GM18951 (cell line): ENCODE data around the gene BABAM2.
"Not testable (repeated sequence)": the region's sequence is repeated elsewhere in the genome, so short reads cannot be mapped to it uniquely, and the experiment has no call there.

Source experiments
- POLR2A ChIP-seq: IDR thresholded peaks from 4 replicates; pipeline ENCODE4 v1.6.1; 2011; ENCODE audit warnings: mild to moderate bottlenecking; ENCODE audit not compliant: insufficient read length, insufficient read depth; ENCODE audit errors: extremely low read depth
- in situ Hi-C: fragments of 300-500 bp; cut with MboI; formaldehyde crosslinking; loops from one replicate; pipeline ENCODE4 v1.12.0; 2022; ENCODE audit warnings: low sequenced_read_pairs, mixed read lengths, inconsistent platforms; ENCODE audit not compliant: unreplicated experiment

Gene BABAM2

GRCh38 chr2:27954771-27955383, 64.3 kb downstream of the BABAM2 start:
- no peak for TF ChIP-seq POLR2A
- in situ Hi-C loops = no loop called here

GRCh38 chr2:27955384-27956161, 65.0 kb downstream of the BABAM2 start:
- TF ChIP-seq POLR2A = no peak
- in situ Hi-C loops = no loop called here

DNA sequence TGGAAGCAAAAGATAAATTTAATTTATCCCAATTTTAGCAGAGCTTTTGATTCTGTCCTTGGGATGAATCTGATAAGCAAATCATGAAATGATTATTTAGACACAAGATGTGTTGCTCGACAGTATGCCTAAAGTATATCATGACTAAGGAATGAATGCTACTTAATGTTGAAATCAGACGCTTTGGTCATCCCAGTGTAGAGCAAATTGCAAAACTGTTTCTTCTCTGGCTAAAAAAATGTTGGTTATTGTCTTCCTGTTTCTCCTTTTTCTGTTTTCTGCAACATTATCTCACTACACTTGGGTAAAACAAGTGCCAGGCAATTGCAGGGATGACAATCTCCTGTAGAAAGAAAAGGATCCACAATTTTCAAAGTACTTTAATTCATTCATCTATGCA, 66.4 kb downstream of the BABAM2 start:
- TF ChIP-seq POLR2A = no peak
- in situ Hi-C loops = no loop called here

GRCh38 chr2:27958711-27959378, 68.3 kb downstream of the BABAM2 start:
- TF ChIP-seq POLR2A = no peak
- in situ Hi-C loops = no loop called here

- in situ Hi-C loops = no loop called here
- TF ChIP-seq POLR2A = no peak
Observed at GRCh38 chr2:27959496-27959895, 69.0 kb downstream of the BABAM2 start.

DNA sequence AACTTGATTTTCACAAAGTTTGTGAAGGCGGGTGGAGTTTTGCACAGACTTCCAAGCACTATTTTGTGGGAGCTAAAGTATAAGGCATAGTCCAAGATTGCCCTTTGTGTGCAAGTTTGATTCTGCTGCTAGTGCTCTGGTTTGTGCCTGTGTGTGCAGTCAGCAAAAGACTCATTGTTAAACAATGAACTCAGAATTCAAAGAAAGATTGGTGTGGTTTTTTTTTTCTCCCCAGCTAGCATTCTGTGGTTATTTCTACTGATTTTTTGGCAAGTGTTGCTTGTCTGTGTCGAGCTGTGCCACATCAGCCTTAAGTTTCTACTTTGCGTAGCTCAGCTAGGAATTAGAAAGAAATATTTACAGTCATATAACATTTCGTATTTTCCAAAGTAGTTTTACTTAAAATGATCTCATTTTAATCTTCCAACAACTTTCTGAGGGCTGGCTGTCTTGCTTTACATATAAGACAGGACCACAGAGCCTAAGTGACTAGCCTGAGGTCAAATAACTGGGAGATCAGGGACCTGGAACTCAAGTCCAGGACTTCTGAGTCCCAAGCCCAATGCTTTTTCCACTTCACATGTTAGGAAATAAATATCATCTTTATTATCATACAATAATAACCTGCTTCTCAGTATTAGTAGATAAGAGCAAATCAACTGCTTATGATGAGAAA, 69.8 kb downstream of the BABAM2 start:
- in situ Hi-C loops = no loop called here
- no peak for TF ChIP-seq POLR2A

DNA sequence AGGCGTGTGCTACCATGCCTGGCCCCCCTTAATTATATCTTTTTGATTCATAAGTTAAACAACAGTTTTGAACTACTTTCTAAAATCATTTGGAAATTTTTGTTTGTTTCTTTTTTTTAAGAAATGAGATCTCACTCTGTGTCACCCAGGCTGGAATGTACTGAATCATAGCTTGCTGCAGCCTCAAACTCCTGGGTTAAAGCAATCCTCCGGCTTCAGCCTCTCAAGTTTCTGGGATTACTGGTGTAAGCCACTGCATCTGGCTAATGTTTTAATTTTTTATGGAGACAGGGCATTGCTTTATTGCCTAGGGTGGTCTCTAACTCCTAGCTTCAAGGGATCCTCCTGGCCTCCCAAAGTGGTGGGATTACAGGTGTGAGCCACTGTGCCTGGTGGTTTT, 71.5 kb downstream of the BABAM2 start:
- in situ Hi-C loops = no loop called here

GRCh38 chr2:27963472-27963871, 72.9 kb downstream of the BABAM2 start:
- no peak for TF ChIP-seq POLR2A
- in situ Hi-C loops = no loop called here

More for the DNA sequence above, 71.5 kb downstream of the BABAM2 start:
- no peak for TF ChIP-seq POLR2A

DNA sequence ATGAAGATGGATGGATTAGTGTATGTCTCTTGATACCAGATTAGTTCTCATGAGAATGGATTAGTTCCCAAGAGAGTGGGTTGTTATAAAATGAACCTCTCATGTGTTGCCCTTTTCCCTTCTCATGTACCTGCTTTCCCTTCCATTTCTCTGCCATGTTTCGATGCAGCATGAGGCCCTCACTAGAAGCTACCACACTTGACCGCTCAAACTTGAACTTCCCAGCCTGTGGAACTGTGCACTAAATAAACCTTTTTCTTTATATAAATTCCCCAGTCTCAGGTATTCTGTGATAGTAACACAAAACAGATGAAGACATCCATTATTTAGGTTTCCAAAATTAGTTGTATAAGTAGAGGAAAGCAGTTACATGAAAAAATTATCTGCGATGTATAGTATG, 73.5 kb downstream of the BABAM2 start:
- in situ Hi-C loops = no loop called here
- TF ChIP-seq POLR2A = no peak

- no peak for TF ChIP-seq POLR2A
- in situ Hi-C loops = no loop called here
Observed at GRCh38 chr2:27965841-27966240, 75.3 kb downstream of the BABAM2 start.

- in situ Hi-C loops = no loop called here
- TF ChIP-seq POLR2A = no peak
Observed at GRCh38 chr2:27966466-27966865, 75.9 kb downstream of the BABAM2 start.

- in situ Hi-C loops = no loop called here
- no peak for TF ChIP-seq POLR2A
Observed at GRCh38 chr2:27967076-27967475, 76.5 kb downstream of the BABAM2 start.

- in situ Hi-C loops = not testable (repeated sequence)
Observed at GRCh38 chr2:27968045-27968444, 77.5 kb downstream of the BABAM2 start.

DNA sequence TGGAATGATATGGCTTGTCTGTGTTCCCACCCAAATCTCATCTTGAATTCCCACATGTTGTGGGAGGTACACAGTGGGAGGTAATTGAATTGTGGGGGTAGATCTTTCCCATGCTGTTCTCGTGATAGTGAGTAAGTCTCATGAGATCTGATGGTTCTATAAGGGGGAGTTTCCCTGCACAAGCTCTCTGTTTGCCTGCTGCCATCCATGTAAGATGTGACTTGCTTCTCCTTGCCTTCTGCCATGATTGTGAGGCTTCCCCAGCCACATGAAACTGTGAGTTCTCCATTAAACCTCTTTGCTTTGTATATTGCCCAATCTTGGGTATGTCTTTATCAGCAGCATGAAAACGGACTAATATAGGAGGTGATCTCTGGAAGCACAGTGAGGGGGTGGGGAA, 78.4 kb downstream of the BABAM2 start:
- in situ Hi-C loops = not testable (repeated sequence)
